Adrenal gland (tissue), 12 donors: ENCODE data around the gene MAN2A2. TPM values are rescaled to one million over a fixed set of nuclear protein-coding genes. Genes with fewer than 3 reads are reported as not detected.
A peak's percentile ranks its signal among the peaks of the same experiment; 100 is the strongest.

Experiments used
- DNase-seq, 7 donors: peaks; one replicate each; pipeline ENCODE4 v3.0.0-alpha.2; 2019 to 2020
- H3K27ac ChIP-seq, 5 donors: fragments of 200-600 bp; sonication (generic) in 4 of 5; 1 replicate in 3 of 5; 2 replicates in 2 of 5; pipeline versions ENCODE4 v1.5.1 to v1.8.0; 2016 to 2020; ENCODE audit warnings: mild to moderate bottlenecking in 1 of 5
- H3K27me3 ChIP-seq: fragments of 200-600 bp; 2 replicates; pipeline ENCODE4 v1.8.0; 2021
- H3K36me3 ChIP-seq, 2 donors: fragments of 200-600 bp; replicated peaks in 1 of 2; 1 replicate in 1 of 2; 2 replicates in 1 of 2; pipeline versions ENCODE4 v1.5.1 to v1.8.0; 2018 to 2022
- H3K4me1 ChIP-seq, 2 donors: fragments of 200-600 bp; replicated peaks in 1 of 2; 1 replicate in 1 of 2; 2 replicates in 1 of 2; pipeline versions ENCODE4 v1.5.1 to v1.8.0; 2018 to 2021
- H3K4me3 ChIP-seq, 4 donors: fragments of 200-600 bp; sonication (generic) in 3 of 4; one replicate each; pipeline ENCODE4 v1.5.1; 2016 to 2018
- H3K9me3 ChIP-seq, 3 donors: fragments of 200-600 bp; sonication (generic) in 1 of 3; replicated peaks in 1 of 3; 1 replicate in 2 of 3; 2 replicates in 1 of 3; pipeline versions ENCODE4 v1.5.1 to v1.8.0; 2016 to 2021
- CTCF ChIP-seq, 6 experiments: fragments of 450-650 bp in 4 of 6; fragments of 200-600 bp in 2 of 6; sonication (generic) in 1 of 6; IDR thresholded peaks; 1 replicate in 5 of 6; 2 replicates in 1 of 6; pipeline versions ENCODE4 v1.5.1 to v1.8.0; 2016 to 2021; ENCODE audit warnings: antibody characterized with exemption in 6 of 6, mild to moderate bottlenecking in 2 of 6, moderate library complexity in 1 of 6
- POLR2A ChIP-seq, 2 donors: fragments of 450-650 bp; IDR thresholded peaks; one replicate each; pipeline ENCODE4 v1.6.1; 2017; ENCODE audit warnings: antibody characterized with exemption in 2 of 2, mild to moderate bottlenecking in 2 of 2, moderate library complexity in 1 of 2
- WGBS, 4 donors: extraction: QIAGEN DNeasy Blood & Tissue Kit in 2 of 4; methylation state at CpG; one replicate each; pipeline versions ENCODE4 v1.1.5 to v1.1.7; 2013 to 2017; 5-methylcytosine and 5-hydroxymethylcytosine counted together
- intact Hi-C, 2 donors: fragments of 100-400 bp; cut with DNase I; formaldehyde crosslinking; loops; one replicate each; pipeline versions ENCODE4 v1.14.1 to v1.15.0; 2022 to 2023
- polyA plus RNA-seq, 3 donors: library from polyadenylated mRNA; stranded (reverse); fragments of 200-250 nt in 2 of 3; fragments of 350-450 nt in 1 of 3; fragmentation: Illumina TruSeq in 1 of 3; extraction: RNeasy Lipid Tissue Mini Kit (QIAGEN cat#74804) in 1 of 3; gene quantifications; one replicate each; pipeline ENCODE4 v1.2.3, GENCODE V29; 2013 to 2014
- total RNA-seq, 9 donors: library from RNA; depleted of rRNA in 4 of 9; stranded (reverse); fragments of >200 nt in 4 of 9; fragments of 120-200 nt in 1 of 9; fragmentation: NEBNext Ultra II Directional in 1 of 9; extraction: Animal tissue kit (Norgen Biotek cat#: 25700) in 1 of 9; gene quantifications; one replicate each; pipeline versions ENCODE4 v1.1.0 to v1.2.4, GENCODE V29; 2013 to 2023
- donor health status: healthy with polysubstance abuse.
- donor health status: Bipolar disorder and iron deficiency.
- donor health status: DM: yes; HTN: yes; CAD: no.
- donor health status: DM: no; HTN: no; CAD: no.
- donor health status: DM: no; HTN: no; CAD: no.
- donor health status: DM: yes; HTN: yes; CAD: no.

The MAN2A2 gene
- total and polyA plus RNA-seq, 12 donors: 13.3 to 94.6 (median 64.6) TPM

DNA sequence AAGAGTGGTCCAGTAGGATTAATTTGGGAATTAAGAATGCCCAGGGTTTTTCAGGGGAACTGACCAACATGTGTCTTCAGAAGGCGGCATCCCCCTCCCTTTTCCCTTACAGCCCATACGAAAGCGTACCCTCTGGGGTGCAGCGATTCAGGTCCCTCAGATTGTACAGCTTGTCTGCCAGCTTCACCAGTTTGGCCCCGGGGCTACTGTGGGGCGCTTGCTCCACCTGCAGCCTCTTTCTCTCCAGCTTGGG lies 28.4 kb downstream of the MAN2A2 start:
- H3K4me3 ChIP-seq: peak overlapping the region in 1 of 4 donors; percentile 70
- no peaks in the 10 kb centered on the region for H3K9me3 ChIP-seq
- no peaks in the 10 kb centered on the region for H3K27me3 ChIP-seq
- peaks cover 33 to 52% of the 10 kb centered on the region in 2 donors for H3K4me1 ChIP-seq
- WGBS, 4 donors: 16 to 22% (median 21%) methylated on average over 6 of the region's 6 CpGs
- intact Hi-C loops: no loop called here
- no peaks in the 10 kb centered on the region for H3K36me3 ChIP-seq
- DNase-seq: no peak
- TF ChIP-seq CTCF (IDR thresholded peaks at IDR 0.05): no peak
- peak in 1 of 2 donors; percentile 48 for TF ChIP-seq POLR2A (IDR thresholded peaks at IDR 0.05)
- peak overlapping the region; percentile 74 to 95 (median 89) for H3K27ac ChIP-seq

- 0 to 1% (median 0%) methylated on average over 3 to 52 of the region's 52 CpGs for WGBS, 4 donors
- peak; percentile 86 to 93 (median 90) for DNase-seq
- peak within 1 kb of the TSS; percentile 74 to 95 (median 89) for H3K27ac ChIP-seq
- H3K36me3 ChIP-seq: no peaks in the 10 kb centered on the region
- no peaks in the 10 kb centered on the region for H3K27me3 ChIP-seq
- TF ChIP-seq POLR2A (IDR thresholded peaks at IDR 0.05) (peak in 1 of 2 donors; percentile 61), CTCF (IDR thresholded peaks at IDR 0.05) (peak; percentile 77 to 95 (median 88))
- peaks cover 34 to 58% of the 10 kb centered on the region in 2 donors for H3K4me1 ChIP-seq
- intact Hi-C loops: no loop called here
- H3K9me3 ChIP-seq: no peaks in the 10 kb centered on the region
- H3K4me3 ChIP-seq: peak within 1 kb of the TSS; percentile 22 to 79 (median 64)
Observed at GRCh38 chr15:90931828-90932659, 28.9 kb downstream of the MAN2A2 start, which contains the start of gene HDDC3. TSS of gene HDDC3 (minus strand) at chr15:90932549. CDS start at chr15:90932540, 9 bp downstream.

DNA sequence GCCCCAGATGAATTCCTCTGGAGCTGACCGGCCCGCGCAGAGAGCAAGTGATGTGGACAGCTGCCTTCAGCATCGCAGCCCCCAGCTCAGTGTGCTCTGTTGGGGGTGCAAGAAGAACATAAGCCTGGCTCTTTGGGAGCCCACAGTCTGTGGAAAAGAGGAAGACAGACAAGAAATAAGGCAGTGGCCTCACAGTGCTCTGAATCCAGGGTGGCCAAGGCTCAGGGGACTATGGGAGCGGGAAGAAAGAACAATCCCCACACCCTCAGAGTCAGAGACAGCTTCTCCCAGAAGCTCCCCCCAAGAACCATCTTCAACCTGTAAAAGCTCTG lies 29.5 kb downstream of the MAN2A2 start:
- intact Hi-C loops: no loop called here
- peak overlapping the region in 3 of 5 donors; percentile 89 to 95 (median 94) for H3K27ac ChIP-seq
- peaks cover 34 to 59% of the 10 kb centered on the region in 2 donors for H3K4me1 ChIP-seq

GRCh38 chr15:90933301-90933700 lies 30.2 kb downstream of the MAN2A2 start:
- intact Hi-C loops: no loop called here
- H3K36me3 ChIP-seq: peaks cover 0 to 5% of the 10 kb centered on the region in 2 donors
- peaks cover 34 to 58% of the 10 kb centered on the region in 2 donors for H3K4me1 ChIP-seq
- no peaks in the 10 kb centered on the region for H3K27me3 ChIP-seq
- no peak overlapping the region for H3K27ac ChIP-seq
- no peaks in the 10 kb centered on the region for H3K9me3 ChIP-seq
- DNase-seq: no peak
- WGBS, 4 donors: 66 to 100% (median 82%) methylated on average over 1 of the region's 1 CpG
- H3K4me3 ChIP-seq: no peak overlapping the region
- no peak for TF ChIP-seq CTCF (IDR thresholded peaks at IDR 0.05)
- TF ChIP-seq POLR2A (IDR thresholded peaks at IDR 0.05): no peak

More for the DNA sequence above, 29.5 kb downstream of the MAN2A2 start:
- Histone ChIP-seq H3K36me3 (no peaks in the 10 kb centered on the region), H3K9me3 (no peaks in the 10 kb centered on the region), H3K27me3 (no peaks in the 10 kb centered on the region), H3K4me3 (peak overlapping the region in 2 of 4 donors; percentile 58 to 70)
- no peak for DNase-seq
- peak in 2 of 6 experiments; percentile 6 to 13 for TF ChIP-seq CTCF (IDR thresholded peaks at IDR 0.05)
- TF ChIP-seq POLR2A (IDR thresholded peaks at IDR 0.05): no peak
- WGBS, 4 donors: 18 to 92% (median 21%) methylated on average over 1 to 5 of the region's 5 CpGs
